ENCODE results near the gene TTC7B. TPM values are rescaled to one million over a fixed set of nuclear protein-coding genes. Genes with fewer than 3 reads are reported as not detected.

TTC7B gene
- total and polyA plus RNA-seq, 10 of the 15 experiments (the other 5 are each of a cell fraction or from before 2014, with no cell fraction given), result under 0.01 to 1.1 (median 0.26) TPM; not detected in 2

DNA sequence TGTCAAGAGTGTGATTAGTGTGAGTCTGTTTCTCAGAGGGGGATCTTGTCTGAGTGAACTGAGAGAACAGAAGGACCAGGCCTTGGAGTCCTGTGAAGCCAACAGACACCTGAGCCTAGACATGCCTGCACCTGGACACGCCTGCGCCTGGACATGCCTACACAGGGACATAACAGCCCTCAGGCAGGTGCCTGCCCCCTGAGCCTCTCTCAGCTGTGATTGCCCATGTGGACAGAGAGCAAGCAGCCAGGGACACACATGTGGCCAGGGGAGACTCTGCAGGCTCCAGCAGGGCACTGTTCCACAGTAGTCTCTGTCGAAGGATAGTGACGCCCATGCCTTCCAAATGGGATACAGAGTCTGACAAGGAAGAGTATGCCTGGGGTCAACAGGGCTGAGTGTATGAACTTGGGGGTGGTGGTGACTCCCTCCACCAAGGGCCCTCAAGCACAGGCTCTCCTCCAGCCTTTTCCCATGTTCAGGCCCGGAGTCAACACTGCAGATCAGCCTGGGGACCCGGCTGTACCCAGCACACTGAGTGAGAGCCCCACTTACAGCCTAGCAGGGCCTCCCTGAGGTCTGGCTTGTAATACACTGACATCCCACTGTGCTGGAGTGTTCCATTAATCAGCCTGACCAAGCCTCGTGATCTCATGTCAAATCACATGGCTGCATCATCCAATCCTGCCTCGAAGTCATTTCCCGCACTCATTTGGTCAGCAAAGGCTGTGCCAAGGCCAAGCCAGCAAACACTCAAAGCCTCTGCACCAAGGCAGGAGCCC is 246.4 kb downstream of the TTC7B start (continued):
- TF ChIP-seq CEBPB (IDR thresholded peaks at IDR 0.05; ENCODE audit: borderline replicate concordance in 1 of 2, low read depth in 2 of 2, low read length in 2 of 2), result no peak
- TF ChIP-seq, protein P1, sequence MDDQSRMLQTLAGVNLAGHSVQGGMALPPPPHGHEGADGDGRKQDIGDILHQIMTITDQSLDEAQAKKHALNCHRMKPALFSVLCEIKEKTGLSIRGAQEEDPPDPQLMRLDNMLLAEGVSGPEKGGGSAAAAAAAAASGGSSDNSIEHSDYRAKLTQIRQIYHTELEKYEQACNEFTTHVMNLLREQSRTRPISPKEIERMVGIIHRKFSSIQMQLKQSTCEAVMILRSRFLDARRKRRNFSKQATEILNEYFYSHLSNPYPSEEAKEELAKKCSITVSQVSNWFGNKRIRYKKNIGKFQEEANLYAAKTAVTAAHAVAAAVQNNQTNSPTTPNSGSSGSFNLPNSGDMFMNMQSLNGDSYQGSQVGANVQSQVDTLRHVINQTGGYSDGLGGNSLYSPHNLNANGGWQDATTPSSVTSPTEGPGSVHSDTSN (IDR thresholded peaks at IDR 0.05; ENCODE audit: insufficient replicate concordance, low read depth, low read length), result no peak

DNA sequence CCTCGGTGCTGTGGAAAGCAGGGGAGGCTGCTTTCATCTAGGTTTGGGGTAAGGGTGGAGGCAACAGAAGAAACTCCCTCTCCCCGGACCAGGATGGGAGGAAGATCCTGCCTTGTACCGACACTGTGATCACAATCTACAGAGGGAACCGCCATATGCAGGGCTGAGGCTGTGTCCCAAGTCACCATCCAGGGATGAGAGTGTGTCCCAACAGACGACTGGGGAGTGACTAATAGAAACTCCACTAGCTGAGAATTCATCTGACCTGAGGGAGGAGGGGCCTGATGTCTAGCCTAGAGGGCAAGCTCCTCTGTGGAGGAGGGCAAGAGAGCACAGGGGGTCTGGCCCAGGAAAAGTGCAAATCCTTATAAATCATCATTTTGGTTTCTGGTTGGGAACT is 247.0 kb downstream of the TTC7B start:
- Histone ChIP-seq H3K27ac (ENCODE audit: control insufficient read depth, insufficient read depth) (no peak overlapping the region), H4K20me1 (ENCODE audit: control insufficient read depth, insufficient read depth) (no peaks in the 10 kb centered on the region), H3K27me3 (replicated peaks in 1 of 2; ENCODE audit: control insufficient read depth in 2 of 2, insufficient read depth in 2 of 2, low read length in 1 of 2) (peaks cover 0 to 3% of the 10 kb centered on the region in 2 experiments; a peak in 2 of 4 replicates), H3K9me3 (replicated peaks; ENCODE audit: control insufficient read depth, insufficient read depth, low read length) (no peaks in the 10 kb centered on the region), H3K79me2 (ENCODE audit: control insufficient read depth, insufficient read depth, low read length) (no peaks in the 10 kb centered on the region), H3K36me3 (ENCODE audit: control insufficient read depth in 2 of 2, insufficient read depth in 2 of 2, low read length in 1 of 2) (no peaks in the 10 kb centered on the region), H3K4me2 (ENCODE audit: control insufficient read depth, insufficient read depth) (no peak overlapping the region), H3K4me1 (ENCODE audit: control insufficient read depth, insufficient read depth, low read length) (no peaks in the 10 kb centered on the region), H2AFZ (ENCODE audit: control insufficient read depth, low read depth, low read length) (no peak overlapping the region), H3K4me3 (no peak overlapping the region), H3K9ac (ENCODE audit: control insufficient read depth, insufficient read depth, low read length) (no peak overlapping the region)
- 50% methylated on average over 5 of the region's 5 CpGs for WGBS (ENCODE audit: insufficient coverage, insufficient replicate concordance, low lambda C conversion rate, missing lambda C conversion rate)
- POLR2A ChIA-PET, result no interaction called here
- DNase-seq (ENCODE audit: low read depth, low spot score) (no peak), ATAC-seq (no peak), FAIRE-seq (no peak)
- in situ Hi-C loops (cut with MboI) (no loop called here), intact Hi-C loops (cut with micrococcal nuclease; ENCODE audit: unreplicated experiment) (no loop called here)
- CTCF ChIA-PET, result no interaction called here
- SMC1A ChIA-PET (ENCODE audit: uncharacterized antibody, unreplicated experiment), result no interaction called here
- RAD21 ChIA-PET (ENCODE audit: unreplicated experiment), result no interaction called here
- BruUV-seq (replicated peaks), result no TSS peak
- TF ChIP-seq SPI1 (IDR thresholded peaks at IDR 0.05; ENCODE audit: borderline replicate concordance, insufficient read depth, low read depth, low read length) (no peak), ZZZ3 (IDR thresholded peaks at IDR 0.05; ENCODE audit: control insufficient read depth, insufficient read length, low read depth) (no peak), BHLHE40 (IDR thresholded peaks at IDR 0.05; ENCODE audit: borderline replicate concordance in 1 of 2, low read depth in 2 of 2, low read length in 1 of 2) (no peak), ESRRA (IDR thresholded peaks at IDR 0.05; ENCODE audit: low read length) (no peak), SMAD1 (IDR thresholded peaks at IDR 0.05; ENCODE audit: low read depth, partially characterized antibody) (no peak), JUNB (IDR thresholded peaks at IDR 0.05) (no peak)
- TF ChIP-seq, protein P2, sequence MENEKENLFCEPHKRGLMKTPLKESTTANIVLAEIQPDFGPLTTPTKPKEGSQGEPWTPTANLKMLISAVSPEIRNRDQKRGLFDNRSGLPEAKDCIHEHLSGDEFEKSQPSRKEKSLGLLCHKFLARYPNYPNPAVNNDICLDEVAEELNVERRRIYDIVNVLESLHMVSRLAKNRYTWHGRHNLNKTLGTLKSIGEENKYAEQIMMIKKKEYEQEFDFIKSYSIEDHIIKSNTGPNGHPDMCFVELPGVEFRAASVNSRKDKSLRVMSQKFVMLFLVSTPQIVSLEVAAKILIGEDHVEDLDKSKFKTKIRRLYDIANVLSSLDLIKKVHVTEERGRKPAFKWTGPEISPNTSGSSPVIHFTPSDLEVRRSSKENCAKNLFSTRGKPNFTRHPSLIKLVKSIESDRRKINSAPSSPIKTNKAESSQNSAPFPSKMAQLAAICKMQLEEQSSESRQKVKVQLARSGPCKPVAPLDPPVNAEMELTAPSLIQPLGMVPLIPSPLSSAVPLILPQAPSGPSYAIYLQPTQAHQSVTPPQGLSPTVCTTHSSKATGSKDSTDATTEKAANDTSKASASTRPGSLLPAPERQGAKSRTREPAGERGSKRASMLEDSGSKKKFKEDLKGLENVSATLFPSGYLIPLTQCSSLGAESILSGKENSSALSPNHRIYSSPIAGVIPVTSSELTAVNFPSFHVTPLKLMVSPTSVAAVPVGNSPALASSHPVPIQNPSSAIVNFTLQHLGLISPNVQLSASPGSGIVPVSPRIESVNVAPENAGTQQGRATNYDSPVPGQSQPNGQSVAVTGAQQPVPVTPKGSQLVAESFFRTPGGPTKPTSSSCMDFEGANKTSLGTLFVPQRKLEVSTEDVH (IDR thresholded peaks at IDR 0.05; ENCODE audit: low read depth, partially characterized antibody), result no peak
- TF ChIP-seq, protein P3, sequence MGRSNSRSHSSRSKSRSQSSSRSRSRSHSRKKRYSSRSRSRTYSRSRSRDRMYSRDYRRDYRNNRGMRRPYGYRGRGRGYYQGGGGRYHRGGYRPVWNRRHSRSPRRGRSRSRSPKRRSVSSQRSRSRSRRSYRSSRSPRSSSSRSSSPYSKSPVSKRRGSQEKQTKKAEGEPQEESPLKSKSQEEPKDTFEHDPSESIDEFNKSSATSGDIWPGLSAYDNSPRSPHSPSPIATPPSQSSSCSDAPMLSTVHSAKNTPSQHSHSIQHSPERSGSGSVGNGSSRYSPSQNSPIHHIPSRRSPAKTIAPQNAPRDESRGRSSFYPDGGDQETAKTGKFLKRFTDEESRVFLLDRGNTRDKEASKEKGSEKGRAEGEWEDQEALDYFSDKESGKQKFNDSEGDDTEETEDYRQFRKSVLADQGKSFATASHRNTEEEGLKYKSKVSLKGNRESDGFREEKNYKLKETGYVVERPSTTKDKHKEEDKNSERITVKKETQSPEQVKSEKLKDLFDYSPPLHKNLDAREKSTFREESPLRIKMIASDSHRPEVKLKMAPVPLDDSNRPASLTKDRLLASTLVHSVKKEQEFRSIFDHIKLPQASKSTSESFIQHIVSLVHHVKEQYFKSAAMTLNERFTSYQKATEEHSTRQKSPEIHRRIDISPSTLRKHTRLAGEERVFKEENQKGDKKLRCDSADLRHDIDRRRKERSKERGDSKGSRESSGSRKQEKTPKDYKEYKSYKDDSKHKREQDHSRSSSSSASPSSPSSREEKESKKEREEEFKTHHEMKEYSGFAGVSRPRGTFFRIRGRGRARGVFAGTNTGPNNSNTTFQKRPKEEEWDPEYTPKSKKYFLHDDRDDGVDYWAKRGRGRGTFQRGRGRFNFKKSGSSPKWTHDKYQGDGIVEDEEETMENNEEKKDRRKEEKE (IDR thresholded peaks at IDR 0.05), result no peak
- TF ChIP-seq, protein P4, sequence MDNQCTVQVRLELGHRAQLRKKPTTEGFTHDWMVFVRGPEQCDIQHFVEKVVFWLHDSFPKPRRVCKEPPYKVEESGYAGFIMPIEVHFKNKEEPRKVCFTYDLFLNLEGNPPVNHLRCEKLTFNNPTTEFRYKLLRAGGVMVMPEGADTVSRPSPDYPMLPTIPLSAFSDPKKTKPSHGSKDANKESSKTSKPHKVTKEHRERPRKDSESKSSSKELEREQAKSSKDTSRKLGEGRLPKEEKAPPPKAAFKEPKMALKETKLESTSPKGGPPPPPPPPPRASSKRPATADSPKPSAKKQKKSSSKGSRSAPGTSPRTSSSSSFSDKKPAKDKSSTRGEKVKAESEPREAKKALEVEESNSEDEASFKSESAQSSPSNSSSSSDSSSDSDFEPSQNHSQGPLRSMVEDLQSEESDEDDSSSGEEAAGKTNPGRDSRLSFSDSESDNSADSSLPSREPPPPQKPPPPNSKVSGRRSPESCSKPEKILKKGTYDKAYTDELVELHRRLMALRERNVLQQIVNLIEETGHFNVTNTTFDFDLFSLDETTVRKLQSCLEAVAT (IDR thresholded peaks at IDR 0.05), result no peak
